Neural cell (in vitro differentiated cells): ENCODE data around the gene RPRD1A. TPM values are rescaled to one million over a fixed set of nuclear protein-coding genes. Genes with fewer than 3 reads are reported as not detected.

Source experiments
- H2AFZ ChIP-seq: fragments of 200-600, 300-800 bp; sonication (generic), shearing (Covaris generic); 2 replicates; pipeline ENCODE4 v1.6.0; 2014; ENCODE audit warnings: low read depth, mild to moderate bottlenecking, antibody characterized with exemption, low read length, moderate library complexity
- H3F3A ChIP-seq: fragments of 200-600 bp; shearing (Covaris generic); 2 replicates; pipeline ENCODE4 v1.6.1; 2016; ENCODE audit warnings: mild to moderate bottlenecking, moderate library complexity, mixed read lengths, antibody characterized with exemption, low read length; ENCODE audit not compliant: insufficient read depth, poor library complexity, severe bottlenecking
- H3K27ac ChIP-seq: fragments of 200-600, 300-800 bp; sonication (generic), shearing (Covaris generic); 2 replicates; pipeline ENCODE4 v1.5.1; 2014; ENCODE audit warnings: mild to moderate bottlenecking, low read length, moderate library complexity
- H3K27me3 ChIP-seq: fragments of 300-800, 200-600 bp; sonication (generic), shearing (Covaris generic); 2 replicates; pipeline ENCODE4 v1.6.0; 2014; ENCODE audit warnings: mild to moderate bottlenecking, low read depth, low read length, moderate library complexity; ENCODE audit not compliant: insufficient read depth
- H3K36me3 ChIP-seq: fragments of 300-800, 200-600 bp; sonication (generic), shearing (Covaris generic); 2 replicates; pipeline ENCODE4 v1.5.1; 2014; ENCODE audit warnings: mild to moderate bottlenecking, antibody characterized with exemption, low read length, moderate library complexity; ENCODE audit not compliant: insufficient read depth
- H3K4me2 ChIP-seq: fragments of 300-800, 200-600 bp; sonication (generic), shearing (Covaris generic); 2 replicates; pipeline ENCODE4 v1.6.0; 2014; ENCODE audit warnings: mild to moderate bottlenecking, low read length
- H3K4me3 ChIP-seq: fragments of 300-800, 200-600 bp; sonication (generic), shearing (Covaris generic); 2 replicates; pipeline ENCODE4 v1.5.1; 2014; ENCODE audit warnings: mild to moderate bottlenecking, low read length, moderate library complexity
- H3K79me2 ChIP-seq: fragments of 200-600 bp; shearing (Covaris generic); replicated peaks from 2 replicates; pipeline ENCODE4 v1.6.0; 2014; ENCODE audit warnings: mild to moderate bottlenecking, low read length, moderate library complexity; ENCODE audit not compliant: insufficient read depth
- H3K9ac ChIP-seq: fragments of 300-800, 200-600 bp; sonication (generic), shearing (Covaris generic); 2 replicates; pipeline ENCODE4 v1.6.1; 2016; ENCODE audit warnings: mild to moderate bottlenecking, low read length, mixed read lengths
- H3K9me2 ChIP-seq: fragments of 200-600 bp; shearing (Covaris generic); 2 replicates; pipeline ENCODE4 v1.6.1; 2016; ENCODE audit warnings: mild to moderate bottlenecking, low read length, mixed read lengths; ENCODE audit not compliant: insufficient read depth
- H3K9me3 ChIP-seq: fragments of 200-600, 300-800 bp; sonication (generic), shearing (Covaris generic); 2 replicates; pipeline ENCODE4 v1.6.1; 2016; ENCODE audit warnings: mild to moderate bottlenecking, mixed run types, low read length, moderate library complexity, mixed read lengths
- H4K20me1 ChIP-seq: fragments of 200-600 bp; shearing (Covaris generic); 2 replicates; pipeline ENCODE4 v1.6.1; 2016; ENCODE audit warnings: mild to moderate bottlenecking, mixed run types; ENCODE audit not compliant: insufficient read depth
- CTCF ChIP-seq: fragments of 450-650 bp; IDR thresholded peaks from 2 replicates; pipeline ENCODE4 v1.5.1; 2014; ENCODE audit warnings: antibody characterized with exemption, mild to moderate bottlenecking, moderate library complexity; ENCODE audit not compliant: poor library complexity, severe bottlenecking
- EP300 ChIP-seq: fragments of 450-650 bp; conservative IDR thresholded peaks from 2 replicates; pipeline ENCODE4 v1.6.1; 2014; ENCODE audit warnings: antibody characterized with exemption, mild to moderate bottlenecking, moderate library complexity; ENCODE audit not compliant: poor library complexity, severe bottlenecking
- EZH2 ChIP-seq: fragments of 200-600, 300-800 bp; shearing (Covaris generic), sonication (generic); IDR thresholded peaks from 2 replicates; pipeline ENCODE4 v1.6.1; 2014; ENCODE audit warnings: antibody characterized with exemption, low read length, borderline replicate concordance, mild to moderate bottlenecking; ENCODE audit not compliant: insufficient read depth, poor library complexity, severe bottlenecking
- MXI1 ChIP-seq: fragments of 450-650 bp; conservative IDR thresholded peaks from 2 replicates; pipeline ENCODE4 v1.6.1; 2014; ENCODE audit warnings: antibody characterized with exemption, mild to moderate bottlenecking; ENCODE audit not compliant: poor library complexity, severe bottlenecking
- POLR2AphosphoS5 ChIP-seq: IDR thresholded peaks from 2 replicates; pipeline ENCODE4 v1.6.1; 2012
- RAD21 ChIP-seq: fragments of 450-650 bp; conservative IDR thresholded peaks from 2 replicates; pipeline ENCODE4 v1.6.1; 2014; ENCODE audit warnings: antibody characterized with exemption, mild to moderate bottlenecking, moderate library complexity
- REST ChIP-seq: IDR thresholded peaks from 2 replicates; pipeline ENCODE4 v1.6.1; 2012; ENCODE audit warnings: borderline replicate concordance
- SMC3 ChIP-seq: fragments of 450-650 bp; conservative IDR thresholded peaks from 2 replicates; pipeline ENCODE4 v1.6.1; 2014; ENCODE audit warnings: antibody characterized with exemption, mild to moderate bottlenecking, moderate library complexity; ENCODE audit not compliant: poor library complexity
- TAF1 ChIP-seq: IDR thresholded peaks from 2 replicates; pipeline ENCODE4 v1.6.1; 2012; ENCODE audit warnings: low read depth
- polyA plus RNA-seq: library from polyadenylated mRNA; depleted of rRNA; stranded (reverse); fragments of >200 nt; gene quantifications from 2 replicates; pipeline ENCODE4 v1.2.3, GENCODE V29; 2014

Gene RPRD1A
- polyA plus RNA-seq, 1 donor from 2014 or later = 129 TPM

DNA sequence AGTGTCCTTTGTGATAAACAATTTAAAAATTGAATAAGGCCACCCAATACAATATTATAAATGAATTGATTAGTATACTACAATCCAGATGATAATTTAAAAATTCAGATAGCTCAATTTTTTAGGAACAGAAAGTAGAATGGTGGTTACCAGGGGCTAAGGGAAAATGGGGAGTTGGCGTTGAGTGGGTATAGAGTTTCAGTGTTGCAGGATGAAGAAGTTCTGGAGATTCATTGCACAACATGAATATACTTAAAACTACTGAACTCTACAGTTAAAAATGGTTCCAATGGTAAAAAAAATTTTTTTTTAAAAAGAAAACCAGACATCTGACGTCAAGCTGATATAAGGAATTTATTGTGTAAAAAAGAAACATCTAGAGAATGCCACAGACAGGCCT lies 40.8 kb upstream of the RPRD1A start:
- TF ChIP-seq TAF1 (no peak), SMC3 (no peak), POLR2AphosphoS5 (no peak), CTCF (no peak), MXI1 (no peak), REST (no peak), EP300 (no peak), RAD21 (no peak), EZH2 (no peak)

GRCh38 chr18:36107477-36107876 lies 40.1 kb upstream of the RPRD1A start:
- Histone ChIP-seq H3F3A (no peaks in the 10 kb centered on the region), H3K4me2 (no peak overlapping the region), H3K27me3 (no peaks in the 10 kb centered on the region), H3K9me2 (no peaks in the 10 kb centered on the region), H3K9ac (no peak overlapping the region), H3K4me3 (no peak overlapping the region), H2AFZ (no peak overlapping the region), H4K20me1 (no peaks in the 10 kb centered on the region), H3K79me2 (no peaks in the 10 kb centered on the region), H3K9me3 (no peaks in the 10 kb centered on the region), H3K27ac (no peak overlapping the region), H3K36me3 (peaks cover 3% of the 10 kb centered on the region)
- no peak for TF ChIP-seq REST
- TF ChIP-seq MXI1 = no peak
- no peak for TF ChIP-seq SMC3
- TF ChIP-seq CTCF = no peak
- no peak for TF ChIP-seq RAD21
- no peak for TF ChIP-seq TAF1
- TF ChIP-seq POLR2AphosphoS5 = no peak

More for the DNA sequence above, 40.8 kb upstream of the RPRD1A start:
- Histone ChIP-seq H3K9me3 (no peaks in the 10 kb centered on the region), H3K27me3 (no peaks in the 10 kb centered on the region), H3K27ac (no peak overlapping the region), H3F3A (no peaks in the 10 kb centered on the region), H3K36me3 (peaks cover 3% of the 10 kb centered on the region), H3K4me3 (no peak overlapping the region), H2AFZ (no peak overlapping the region), H3K9me2 (no peaks in the 10 kb centered on the region), H3K79me2 (no peaks in the 10 kb centered on the region), H3K4me2 (no peak overlapping the region), H3K9ac (no peak overlapping the region), H4K20me1 (no peaks in the 10 kb centered on the region)
